MG63 (cell line): Measurements from ENCODE around the gene SRPX2. TPM values are rescaled to one million over a fixed set of nuclear protein-coding genes. Genes with fewer than 3 reads are reported as not detected.
"Not testable (repeated sequence)": the region's sequence is repeated elsewhere in the genome, so short reads cannot be mapped to it uniquely, and the experiment has no call there.

Experiments
- DNase-seq: peaks from one replicate; pipeline ENCODE4 v3.0.0-alpha.2; 2020
- H3K27me3 ChIP-seq: fragments of 250-450 bp; sonication (Bioruptor Pico); 2 replicates; pipeline ENCODE4 v1.5.1; 2020; ENCODE audit warnings: mild to moderate bottlenecking, moderate library complexity
- H3K36me3 ChIP-seq: fragments of 250-450 bp; sonication (Bioruptor Pico); 2 replicates; pipeline ENCODE4 v1.5.1; 2020; ENCODE audit warnings: mild to moderate bottlenecking, moderate library complexity
- H3K4me3 ChIP-seq: fragments of 250-450 bp; sonication (Bioruptor Pico); 2 replicates; pipeline ENCODE4 v1.5.1; 2020; ENCODE audit warnings: mild to moderate bottlenecking, moderate library complexity
- H3K9me3 ChIP-seq: fragments of 250-450 bp; sonication (Bioruptor Pico); 2 replicates; pipeline ENCODE4 v1.5.1; 2020; ENCODE audit warnings: mild to moderate bottlenecking, moderate library complexity
- total RNA-seq: library from RNA; depleted of rRNA; stranded (reverse); fragments of >200 nt; shearing (Covaris generic); gene quantifications from 2 replicates; pipeline ENCODE4 v1.2.3, GENCODE V29; 2014; ENCODE audit warnings: low replicate concordance; rRNA removed

The SRPX2 gene
- total RNA-seq, 1 experiment from 2014 or later, result 12.0 TPM

DNA sequence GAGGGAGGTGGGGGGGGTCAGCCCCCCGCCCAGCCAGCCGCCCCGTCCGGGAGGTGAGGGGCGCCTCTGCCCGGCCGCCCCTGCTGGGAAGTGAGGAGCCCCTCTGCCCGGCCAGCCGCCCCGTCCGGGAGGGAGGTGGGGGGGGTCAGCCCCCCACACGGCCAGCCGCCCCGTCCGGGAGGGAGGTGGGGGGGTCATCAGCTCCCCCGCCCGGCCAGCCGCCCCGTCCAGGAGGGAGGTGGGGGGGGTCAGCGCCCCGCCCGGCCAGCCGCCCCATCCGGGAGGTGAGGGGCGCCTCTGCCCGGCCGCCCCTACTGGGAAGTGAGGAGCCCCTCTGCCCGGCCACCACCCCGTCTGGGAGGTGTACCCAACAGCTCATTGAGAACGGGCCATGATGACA, 80.0 kb downstream of the SRPX2 start:
- not testable (repeated sequence) for H3K27me3 ChIP-seq, H3K9me3 ChIP-seq, DNase-seq, H3K4me3 ChIP-seq, H3K36me3 ChIP-seq

Other genes starting within 250 kb of the SRPX2 start
- not detected in 2 replicates for gene PCDH19, start 233.9 kb upstream of the SRPX2 start, total RNA-seq
- gene TNMD, start 59.3 kb upstream of the SRPX2 start, total RNA-seq, result not detected in 2 replicates
- gene TSPAN6, start 7.4 kb upstream of the SRPX2 start, total RNA-seq, result 24.7 and 24.8 TPM in 2 replicates
- 0.17 and 0.23 TPM in 2 replicates for gene SYTL4, start 87.9 kb downstream of the SRPX2 start, total RNA-seq
- 35.1 and 36.1 TPM in 2 replicates for gene CSTF2, start 176.2 kb downstream of the SRPX2 start, total RNA-seq
- not detected in 2 replicates for gene NOX1, start 230.2 kb downstream of the SRPX2 start, total RNA-seq